HuH-7 (cell line): ENCODE data around the gene CYP4F11.
"Not testable (repeated sequence)": the region's sequence is repeated elsewhere in the genome, so short reads cannot be mapped to it uniquely, and the experiment has no call there.

Source experiments
- DNase-seq: peaks from one replicate; pipeline ENCODE4 v3.0.0; 2011; ENCODE audit warnings: low spot score

Gene CYP4F11

GRCh38 chr19:15934332-15935078 lies at the start of gene CYP4F11:
Gene CYP4F11 (minus strand): TSS chr19:15934529. CDS start chr19:15934408, 121 bp downstream.
- DNase-seq: no peak

- DNase-seq: no peak
Measured at GRCh38 chr19:15979293-15979692, 45.0 kb upstream of the CYP4F11 start.

- DNase-seq: no peak
Measured at GRCh38 chr19:15977690-15978089, 43.4 kb upstream of the CYP4F11 start.

GRCh38 chr19:15976836-15977689 lies 42.7 kb upstream of the CYP4F11 start:
- DNase-seq: no peak

- DNase-seq: no peak
Measured at GRCh38 chr19:15974856-15975255, 40.5 kb upstream of the CYP4F11 start.

- DNase-seq: not testable (repeated sequence)
Measured at GRCh38 chr19:15972043-15972442, 37.7 kb upstream of the CYP4F11 start.

GRCh38 chr19:15971224-15971780 lies 37.0 kb upstream of the CYP4F11 start:
- no peak for DNase-seq

GRCh38 chr19:15964231-15964630 lies 29.9 kb upstream of the CYP4F11 start:
- DNase-seq: no peak

- no peak for DNase-seq
Measured at GRCh38 chr19:15962319-15962718, 28.0 kb upstream of the CYP4F11 start.

- DNase-seq: no peak
Measured at GRCh38 chr19:15954820-15955219, 20.5 kb upstream of the CYP4F11 start.

- DNase-seq: no peak
Measured at GRCh38 chr19:15948223-15949058, 14.1 kb upstream of the CYP4F11 start, which contains the start of gene OR10H4. Gene OR10H4 (plus strand): TSS chr19:15949008. CDS start chr19:15949008, 0 bp downstream.

GRCh38 chr19:15945301-15945700 lies 11.0 kb upstream of the CYP4F11 start:
- DNase-seq: no peak

GRCh38 chr19:15944401-15944800 lies 10.1 kb upstream of the CYP4F11 start:
- DNase-seq: no peak

GRCh38 chr19:15937771-15938170 lies 3.4 kb upstream of the CYP4F11 start:
- DNase-seq: no peak

- DNase-seq: no peak
Measured at GRCh38 chr19:15936950-15937349, 2.6 kb upstream of the CYP4F11 start.

GRCh38 chr19:15936173-15936572 lies 1.8 kb upstream of the CYP4F11 start:
- no peak for DNase-seq

GRCh38 chr19:15935167-15935702 lies 906 bp upstream of the CYP4F11 start:
- DNase-seq: no peak

- DNase-seq: not testable (repeated sequence)
Measured at GRCh38 chr19:15933761-15934331, 483 bp downstream of the CYP4F11 start.

GRCh38 chr19:15928321-15928720 lies 6.0 kb downstream of the CYP4F11 start:
- DNase-seq: no peak

- DNase-seq: no peak
Measured at GRCh38 chr19:15926484-15926883, 7.8 kb downstream of the CYP4F11 start.

- no peak for DNase-seq
Measured at GRCh38 chr19:15923702-15924101, 10.6 kb downstream of the CYP4F11 start.
